GM19239 (cell line): ENCODE data around the gene MYL4.
A peak's percentile ranks its signal among the peaks of the same experiment; 100 is the strongest.
"Not testable (repeated sequence)": the region's sequence is repeated elsewhere in the genome, so short reads cannot be mapped to it uniquely, and the experiment has no call there.

ENCODE experiments used
- DNase-seq: peaks from one replicate; pipeline ENCODE4 v3.0.0; 2011; ENCODE audit warnings: low spot score; ENCODE audit not compliant: insufficient read length
- FAIRE-seq: peaks from 2 replicates; lab custom pipeline; 2011; peaks lifted over from hg19 to GRCh38; lab: Jason Lieb, UNC

The MYL4 gene

GRCh38 chr17:47208744-47209488 lies at the start of gene MYL4:
Gene MYL4 (plus strand): TSS chr17:47209348. CDS start chr17:47209423, 75 bp downstream.
- no peak for FAIRE-seq
- DNase-seq, result no peak

- no peak for DNase-seq
- FAIRE-seq, result no peak
These were observed 47.0 kb upstream of the MYL4 start for GRCh38 chr17:47162013-47162622.

GRCh38 chr17:47164263-47164662 lies 44.9 kb upstream of the MYL4 start:
- no peak for DNase-seq
- FAIRE-seq, result no peak

GRCh38 chr17:47165137-47165536 lies 44.0 kb upstream of the MYL4 start:
- FAIRE-seq, result no peak

GRCh38 chr17:47166854-47167253 lies 42.3 kb upstream of the MYL4 start:
- FAIRE-seq, DNase-seq: not testable (repeated sequence)

More at GRCh38 chr17:47165137-47165536, 44.0 kb upstream of the MYL4 start:
- DNase-seq, result no peak

- FAIRE-seq, DNase-seq: not testable (repeated sequence)
These were observed 40.3 kb upstream of the MYL4 start for GRCh38 chr17:47168896-47169295.

- DNase-seq, result no peak
- no peak for FAIRE-seq
These were observed 38.4 kb upstream of the MYL4 start for GRCh38 chr17:47170710-47171109.

- DNase-seq, result no peak
- FAIRE-seq, result no peak
These were observed 36.2 kb upstream of the MYL4 start for GRCh38 chr17:47172696-47173565.

- FAIRE-seq, DNase-seq: not testable (repeated sequence)
These were observed 34.3 kb upstream of the MYL4 start for GRCh38 chr17:47174823-47175222.

- FAIRE-seq (no peak), DNase-seq (no peak)
These were observed 32.7 kb upstream of the MYL4 start for GRCh38 chr17:47176389-47176826.

- no peak for FAIRE-seq
- no peak for DNase-seq
These were observed 31.9 kb upstream of the MYL4 start for GRCh38 chr17:47177261-47177660.

- DNase-seq (no peak), FAIRE-seq (no peak)
These were observed 30.0 kb upstream of the MYL4 start for GRCh38 chr17:47179141-47179540.

GRCh38 chr17:47180337-47180736 lies 28.8 kb upstream of the MYL4 start:
- FAIRE-seq, result no peak
- no peak for DNase-seq

GRCh38 chr17:47180988-47181387 lies 28.2 kb upstream of the MYL4 start:
- FAIRE-seq, DNase-seq: not testable (repeated sequence)

GRCh38 chr17:47184681-47185080 lies 24.5 kb upstream of the MYL4 start:
- FAIRE-seq (no peak), DNase-seq (no peak)

- FAIRE-seq (no peak), DNase-seq (no peak)
These were observed 20.8 kb upstream of the MYL4 start for GRCh38 chr17:47188271-47188875.

GRCh38 chr17:47188876-47189731 lies 20.0 kb upstream of the MYL4 start, which contains the start of gene CDC27:
Gene CDC27 (minus strand): TSS chr17:47189295. CDS start chr17:47189172, 123 bp downstream.
- FAIRE-seq (peak; percentile 91), DNase-seq (peak; percentile 75)

GRCh38 chr17:47189732-47190237 lies 19.4 kb upstream of the MYL4 start:
- FAIRE-seq (no peak), DNase-seq (no peak)

- FAIRE-seq (no peak), DNase-seq (no peak)
These were observed 18.9 kb upstream of the MYL4 start for GRCh38 chr17:47190243-47190642.
